Activated T-helper 1 cell treated with anti-CD3 and anti-CD28 coated beads, Interleukin-2, amount 50 U/mL, for 16 hours (primary cell): Measurements from ENCODE around the gene ZNF71.
"Not testable (repeated sequence)": the region's sequence is repeated elsewhere in the genome, so short reads cannot be mapped to it uniquely, and the experiment has no call there.

Source experiments
- DNase-seq, 2 donors: peaks; one replicate each; pipeline ENCODE4 v3.0.0-alpha.2; 2020; ENCODE audit warnings: low read depth in 1 of 2, low spot score in 1 of 2

Gene ZNF71

GRCh38 chr19:56622374-56622773, 27.3 kb downstream of the ZNF71 start:
- no peak for DNase-seq

- no peak for DNase-seq
Measured at GRCh38 chr19:56623006-56623405, 27.9 kb downstream of the ZNF71 start.

GRCh38 chr19:56625708-56626107, 30.6 kb downstream of the ZNF71 start:
- DNase-seq, result no peak

GRCh38 chr19:56633021-56633420, 37.9 kb downstream of the ZNF71 start:
- DNase-seq, result no peak

GRCh38 chr19:56637976-56638555, 43.0 kb downstream of the ZNF71 start:
- no peak for DNase-seq

- DNase-seq, result no peak
Measured at GRCh38 chr19:56639217-56639616, 44.1 kb downstream of the ZNF71 start.

- DNase-seq, result no peak
Measured at GRCh38 chr19:56642711-56643459, 47.8 kb downstream of the ZNF71 start, which contains the start of gene SMIM17. SMIM17 (plus strand) TSS chr19:56643159; CDS start chr19:56645668, 2,509 bp downstream.

GRCh38 chr19:56643460-56643955, 48.4 kb downstream of the ZNF71 start:
- no peak for DNase-seq

GRCh38 chr19:56654151-56654550, 59.0 kb downstream of the ZNF71 start:
- no peak for DNase-seq

GRCh38 chr19:56660381-56661107, 65.4 kb downstream of the ZNF71 start:
- no peak for DNase-seq

- no peak for DNase-seq
Measured at GRCh38 chr19:56661248-56661647, 66.1 kb downstream of the ZNF71 start.

GRCh38 chr19:56663931-56664500, 68.9 kb downstream of the ZNF71 start:
- DNase-seq, result no peak

GRCh38 chr19:56664511-56664910, 69.4 kb downstream of the ZNF71 start:
- no peak for DNase-seq

- no peak for DNase-seq
Measured at GRCh38 chr19:56667311-56667870, 72.3 kb downstream of the ZNF71 start.

GRCh38 chr19:56668676-56669075, 73.6 kb downstream of the ZNF71 start:
- no peak for DNase-seq

- DNase-seq, result no peak
Measured at GRCh38 chr19:56670401-56670960, 75.4 kb downstream of the ZNF71 start.

- no peak for DNase-seq
Measured at GRCh38 chr19:56670961-56671612, 76.0 kb downstream of the ZNF71 start.

- peak; percentile 50 to 67 for DNase-seq
Measured at GRCh38 chr19:56671613-56671994, 76.5 kb downstream of the ZNF71 start, which contains the start of gene ZNF835. ZNF835 (minus strand) TSS chr19:56671757; CDS start chr19:56665198, 6,559 bp downstream.

GRCh38 chr19:56672610-56673009, 77.5 kb downstream of the ZNF71 start:
- DNase-seq, result not testable (repeated sequence)
